Activated T-cell treated with anti-CD3 and anti-CD28 coated beads, Interleukin-2, amount 50 U/mL, for 4 hours (primary cell): ENCODE measurements around the gene CXorf58. TPM values are rescaled to one million over a fixed set of nuclear protein-coding genes. Genes with fewer than 3 reads are reported as not detected.
"Not testable (repeated sequence)": the region's sequence is repeated elsewhere in the genome, so short reads cannot be mapped to it uniquely, and the experiment has no call there.

Experiments
- ATAC-seq, 2 donors: fragments of 200-7000 bp; cut with Tn5 transposase; one replicate each; pipeline ENCODE4 v1.10.0; 2021
- DNase-seq: peaks from one replicate; pipeline ENCODE4 v3.0.0-alpha.2; 2020
- H3K27me3 Mint-ChIP-seq: one replicate; pipeline ENCODE4 v1.8.0; 2021; ENCODE audit warnings: low read depth, mixed read lengths
- H3K36me3 Mint-ChIP-seq: one replicate; pipeline ENCODE4 v1.8.0; 2022; ENCODE audit warnings: mixed read lengths; ENCODE audit not compliant: insufficient read depth
- H3K4me1 Mint-ChIP-seq: one replicate; pipeline ENCODE4 v1.8.0; 2021; ENCODE audit warnings: low read depth, mixed read lengths
- H3K4me3 Mint-ChIP-seq: one replicate; pipeline ENCODE4 v1.8.0; 2021; ENCODE audit warnings: mild to moderate bottlenecking, moderate library complexity, mixed read lengths
- H3K9me3 Mint-ChIP-seq: one replicate; pipeline ENCODE4 v1.8.0; 2021; ENCODE audit warnings: mixed read lengths
- total RNA-seq, 3 donors: library from RNA; stranded (reverse); gene quantifications; one replicate each; pipeline ENCODE4 v1.2.1, GENCODE V29; 2021

CXorf58 gene
- total RNA-seq, 3 donors from 2014 or later: 0.83 TPM; not detected in 2

DNA sequence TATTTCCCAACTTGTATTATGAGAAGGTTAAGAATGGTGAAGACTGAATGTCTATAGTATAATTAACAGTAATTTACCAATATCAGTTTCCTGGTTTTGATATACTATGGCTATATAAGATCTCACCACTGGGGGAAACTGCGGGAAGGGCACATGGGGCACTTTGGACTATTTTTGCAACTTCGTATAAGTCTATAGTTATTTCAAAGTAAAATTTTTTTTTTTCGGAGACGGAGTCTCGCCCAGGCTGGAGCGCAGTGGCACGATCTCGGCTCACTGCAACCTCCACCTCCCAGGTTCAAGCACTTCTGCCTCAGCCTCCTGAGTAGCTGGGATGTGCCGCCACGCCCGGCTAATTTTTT is 46.1 kb downstream of the CXorf58 start:
- H3K4me1 Mint-ChIP-seq: peaks cover 20% of the 10 kb centered on the region
- no peaks in the 10 kb centered on the region for H3K27me3 Mint-ChIP-seq
- no peaks in the 10 kb centered on the region for H3K36me3 Mint-ChIP-seq
- H3K9me3 Mint-ChIP-seq: no peaks in the 10 kb centered on the region
- no peak for ATAC-seq
- H3K4me3 Mint-ChIP-seq: peak overlapping the region; percentile 81
- no peak for DNase-seq

DNA sequence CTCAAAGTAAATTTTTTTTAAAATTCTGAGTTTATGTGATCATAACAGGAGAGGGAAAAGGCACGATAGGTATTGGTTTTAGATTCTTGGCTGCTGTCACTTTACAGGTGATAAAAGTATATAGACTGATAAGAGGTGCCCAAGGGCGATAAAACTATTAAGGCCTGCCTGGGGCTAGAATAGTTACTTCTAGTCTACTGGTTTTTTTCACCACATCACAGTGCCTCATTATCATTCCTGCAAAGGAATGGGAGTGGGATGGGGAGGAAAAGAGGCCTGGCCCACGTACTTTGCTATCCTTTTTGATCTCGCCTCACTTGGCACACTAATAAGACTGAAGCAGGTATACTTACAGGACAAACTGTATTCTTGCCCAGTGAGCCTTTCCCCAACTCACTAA is 46.6 kb downstream of the CXorf58 start:
- no peak overlapping the region for H3K4me3 Mint-ChIP-seq
- H3K4me1 Mint-ChIP-seq: peaks cover 20% of the 10 kb centered on the region
- H3K36me3 Mint-ChIP-seq: no peaks in the 10 kb centered on the region
- no peaks in the 10 kb centered on the region for H3K9me3 Mint-ChIP-seq
- no peaks in the 10 kb centered on the region for H3K27me3 Mint-ChIP-seq
- no peak for DNase-seq
- no peak for ATAC-seq

GRCh38 chrX:23959781-23960180 is 52.0 kb downstream of the CXorf58 start:
- peak; percentile 46 for ATAC-seq
- Mint-ChIP-seq H3K9me3 (no peaks in the 10 kb centered on the region), H3K36me3 (no peaks in the 10 kb centered on the region), H3K27me3 (no peaks in the 10 kb centered on the region), H3K4me1 (peaks cover 9% of the 10 kb centered on the region), H3K4me3 (no peak overlapping the region)
- no peak for DNase-seq

DNA sequence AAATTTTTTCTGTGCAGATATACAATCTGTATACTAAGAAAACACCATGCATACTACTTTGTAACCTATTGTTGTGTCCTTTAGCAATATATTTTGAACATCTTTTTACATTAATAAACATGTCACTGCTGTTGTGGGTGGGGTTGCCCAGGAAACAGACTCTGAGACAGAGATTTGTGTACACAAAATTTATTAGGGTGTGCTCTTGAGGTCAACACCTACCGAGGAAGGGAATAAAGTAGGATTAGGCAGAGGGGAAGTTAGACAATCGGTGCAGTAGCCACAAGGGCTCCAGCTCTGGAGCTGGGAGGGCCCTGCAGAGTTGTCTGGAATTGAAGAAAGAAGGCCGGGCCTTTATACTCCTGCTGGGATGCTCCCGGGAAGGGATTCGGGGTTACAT is 56.4 kb downstream of the CXorf58 start:
- no peaks in the 10 kb centered on the region for H3K9me3 Mint-ChIP-seq
- DNase-seq (no peak), ATAC-seq (no peak)
- peaks cover 7% of the 10 kb centered on the region for H3K4me1 Mint-ChIP-seq
- no peaks in the 10 kb centered on the region for H3K27me3 Mint-ChIP-seq
- no peak overlapping the region for H3K4me3 Mint-ChIP-seq
- no peaks in the 10 kb centered on the region for H3K36me3 Mint-ChIP-seq

DNA sequence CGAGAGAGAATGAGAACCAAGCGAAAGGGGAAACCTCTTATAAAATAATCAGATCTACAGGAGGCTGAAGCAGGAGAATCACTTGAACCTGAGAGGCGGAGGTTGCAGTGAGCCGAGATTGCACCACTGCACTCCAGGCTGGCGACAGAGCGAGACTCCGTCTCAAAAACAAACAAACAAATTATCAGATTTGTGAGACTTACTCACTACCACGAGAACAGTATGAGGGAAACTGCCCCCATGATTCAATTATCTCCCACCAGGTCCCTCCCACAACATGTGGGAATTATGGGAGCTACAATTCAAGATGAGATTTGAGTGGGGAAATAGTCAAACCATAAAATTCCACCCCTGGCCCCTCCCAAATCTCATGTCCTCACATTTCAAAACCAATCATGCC is 57.8 kb downstream of the CXorf58 start:
- not testable (repeated sequence) for H3K4me1 Mint-ChIP-seq, H3K27me3 Mint-ChIP-seq, ATAC-seq, DNase-seq, H3K4me3 Mint-ChIP-seq, H3K9me3 Mint-ChIP-seq, H3K36me3 Mint-ChIP-seq

GRCh38 chrX:23978491-23978890 is 70.7 kb downstream of the CXorf58 start:
- no peaks in the 10 kb centered on the region for H3K9me3 Mint-ChIP-seq
- no peak overlapping the region for H3K4me3 Mint-ChIP-seq
- no peak for DNase-seq
- H3K36me3 Mint-ChIP-seq: peaks cover 6% of the 10 kb centered on the region
- ATAC-seq: no peak
- no peaks in the 10 kb centered on the region for H3K27me3 Mint-ChIP-seq
- no peaks in the 10 kb centered on the region for H3K4me1 Mint-ChIP-seq

- Mint-ChIP-seq H3K4me3 (no peak overlapping the region), H3K36me3 (peaks cover 6% of the 10 kb centered on the region), H3K27me3 (no peaks in the 10 kb centered on the region), H3K9me3 (no peaks in the 10 kb centered on the region), H3K4me1 (peaks cover 2% of the 10 kb centered on the region)
- ATAC-seq: no peak
- no peak for DNase-seq
Observed at GRCh38 chrX:23980011-23980441, 72.2 kb downstream of the CXorf58 start.

DNA sequence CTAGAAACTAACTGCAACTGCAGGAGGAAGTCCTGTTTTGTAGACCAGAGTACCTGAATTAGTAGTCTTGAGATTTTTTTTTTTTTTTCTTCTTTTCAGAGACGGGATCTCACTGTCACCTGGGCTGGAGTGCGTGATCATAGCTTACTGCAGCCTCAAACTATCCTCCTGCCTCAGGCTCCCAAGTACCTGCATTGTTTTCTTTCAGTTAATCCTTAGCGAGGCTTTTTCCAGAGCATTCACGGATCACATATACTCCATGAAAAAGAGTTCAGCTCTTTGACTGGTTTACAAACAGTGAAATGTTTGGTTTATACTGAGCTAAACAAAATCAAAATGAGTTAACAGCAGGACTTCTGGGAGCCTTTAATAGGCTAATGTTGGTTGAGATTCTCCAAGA is 73.4 kb downstream of the CXorf58 start:
- ATAC-seq: no peak
- peaks cover 6% of the 10 kb centered on the region for H3K36me3 Mint-ChIP-seq
- no peaks in the 10 kb centered on the region for H3K27me3 Mint-ChIP-seq
- no peak overlapping the region for H3K4me3 Mint-ChIP-seq
- H3K9me3 Mint-ChIP-seq: no peaks in the 10 kb centered on the region
- no peak for DNase-seq
- H3K4me1 Mint-ChIP-seq: peaks cover 4% of the 10 kb centered on the region

DNA sequence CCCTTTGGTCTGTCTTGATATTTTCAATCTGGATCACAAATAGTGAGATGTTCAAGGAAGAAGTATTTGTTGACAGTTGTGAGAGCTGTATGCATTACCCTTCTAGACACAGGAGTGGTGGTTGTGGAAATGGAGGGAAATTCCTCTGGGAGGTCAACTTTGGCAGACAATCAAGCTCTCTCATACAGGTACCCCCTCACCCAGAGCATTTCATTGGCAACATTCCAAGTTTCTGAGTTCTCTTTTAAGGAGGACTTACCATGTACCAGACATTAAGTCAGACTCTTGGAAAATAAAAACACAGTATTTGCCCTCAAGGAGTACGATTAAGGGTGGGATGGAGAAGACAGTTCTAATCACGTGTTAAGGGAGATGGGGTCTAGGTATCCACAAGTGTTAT is 73.9 kb downstream of the CXorf58 start:
- no peak for ATAC-seq
- H3K9me3 Mint-ChIP-seq: no peaks in the 10 kb centered on the region
- H3K4me1 Mint-ChIP-seq: peaks cover 5% of the 10 kb centered on the region
- DNase-seq: no peak
- no peak overlapping the region for H3K4me3 Mint-ChIP-seq
- H3K36me3 Mint-ChIP-seq: peaks cover 7% of the 10 kb centered on the region
- H3K27me3 Mint-ChIP-seq: no peaks in the 10 kb centered on the region

- Mint-ChIP-seq H3K9me3 (no peaks in the 10 kb centered on the region), H3K36me3 (peaks cover 9% of the 10 kb centered on the region), H3K27me3 (no peaks in the 10 kb centered on the region), H3K4me1 (peaks cover 5% of the 10 kb centered on the region), H3K4me3 (no peak overlapping the region)
- DNase-seq (no peak), ATAC-seq (no peak)
Observed at GRCh38 chrX:23982891-23983290, 75.1 kb downstream of the CXorf58 start.

Other genes with a start within 250 kb of the CXorf58 start
- 100 to 1,000 TPM; 100 to 118 (median 112) TPM for gene PRDX4, start 240.5 kb upstream of the CXorf58 start, total RNA-seq
- gene ACOT9, start 164.7 kb upstream of the CXorf58 start, total RNA-seq: 10 to 100 TPM; 20.8 to 28.0 (median 24.6) TPM
- gene SAT1, start 124.8 kb upstream of the CXorf58 start, total RNA-seq: 10 to 100 TPM; 39.5 to 51.3 (median 45.9) TPM
- 10 to 100 TPM; 29.7 to 36.7 (median 31.8) TPM for gene APOO, start 68 bp upstream of the CXorf58 start, total RNA-seq
- gene KLHL15, start 119.2 kb downstream of the CXorf58 start, total RNA-seq: 10 to 100 TPM; 10.4 to 11.8 (median 10.9) TPM
- gene EIF2S3, start 146.9 kb downstream of the CXorf58 start, total RNA-seq: 100 to 1,000 TPM; 257 to 313 (median 258) TPM
- 10 to 100 TPM; 36.6 to 66.5 (median 37.9) TPM for gene ZFX, start 241.7 kb downstream of the CXorf58 start, total RNA-seq